Measurements from ENCODE around the gene PUM1. TPM values are rescaled to one million over a fixed set of nuclear protein-coding genes. Genes with fewer than 3 reads are reported as not detected.

PUM1 gene
- total and polyA plus RNA-seq, 2 of the 8 experiments (the other 6 are each of a cell fraction or from before 2014, with no cell fraction given), result 122 to 177 TPM

- TF ChIP-seq BCL11A (IDR thresholded peaks at IDR 0.05; ENCODE audit: low read depth in 2 of 2, low read length in 2 of 2) (no peak), SRF (IDR thresholded peaks at IDR 0.05; ENCODE audit: low read depth, low read length) (no peak), ASH2L (IDR thresholded peaks at IDR 0.05; ENCODE audit: low read length) (peak; percentile 88), KDM5A (IDR thresholded peaks at IDR 0.05; ENCODE audit: low read length) (no peak), SP4 (IDR thresholded peaks at IDR 0.05; ENCODE audit: low read length) (peak; percentile 90), ZNF274 (IDR thresholded peaks at IDR 0.05; ENCODE audit: borderline replicate concordance, extremely low read depth, low read length) (no peak), CTCF (IDR thresholded peaks at IDR 0.05; ENCODE audit: control extremely low read depth in 1 of 3, insufficient read depth in 1 of 3, low read depth in 1 of 3, low read length in 3 of 3) (peak in 1 of 3 experiments; percentile 2; a peak in 1 of 4 replicates), CHD1 (IDR thresholded peaks at IDR 0.05; ENCODE audit: low read depth, low read length) (peak; percentile 12; the same call in 1 of the 2 replicates)
These were observed at the start of gene PUM1 (continued) for GRCh38 chr1:31065310-31066217.

Data from H1 (cell line).